HEK293T (cell line): Measurements from ENCODE around the gene TMCC2.

Experiments used
- CTCF ChIA-PET: fragments of 350-600 bp; formaldehyde crosslinking; extraction: SDS; loops from one replicate; lab custom pipeline; 2021; ENCODE audit warnings: antibody characterized with exemption, inconsistent platforms; lab: Yijun Ruan, JAX
- POLR2A ChIA-PET: fragments of 350-600 bp; formaldehyde crosslinking; extraction: SDS; loops from one replicate; lab custom pipeline; 2020; ENCODE audit warnings: antibody characterized with exemption, inconsistent platforms; lab: Yijun Ruan, JAX
- DNase-seq: peaks from one replicate; pipeline ENCODE4 v3.0.0; 2012; ENCODE audit warnings: mixed read lengths; ENCODE audit errors: extremely low spot score
- ARNT ChIP-seq: fragments of 450-650 bp; IDR thresholded peaks from 2 replicates; pipeline ENCODE4 v1.6.1; 2017; ENCODE audit warnings: mild to moderate bottlenecking
- BHLHE40 ChIP-seq: fragments of 450-650 bp; IDR thresholded peaks from 2 replicates; pipeline ENCODE4 v1.6.1; 2016; ENCODE audit warnings: mild to moderate bottlenecking, moderate library complexity, borderline replicate concordance
- CTBP1 ChIP-seq: fragments of 450-650 bp; IDR thresholded peaks from 2 replicates; pipeline ENCODE4 v1.6.1; 2016; ENCODE audit warnings: borderline replicate concordance
- ELF4 ChIP-seq: fragments of 450-650 bp; IDR thresholded peaks from 2 replicates; pipeline ENCODE4 v1.6.1; 2017; ENCODE audit warnings: antibody characterized with exemption
- FOXA1 ChIP-seq: fragments of 450-650 bp; IDR thresholded peaks from 2 replicates; pipeline ENCODE4 v1.6.1; 2016; ENCODE audit warnings: mild to moderate bottlenecking
- FOXK2 ChIP-seq: fragments of 450-650 bp; IDR thresholded peaks from 2 replicates; pipeline ENCODE4 v1.6.1; 2016; ENCODE audit warnings: mild to moderate bottlenecking
- FOXM1 ChIP-seq: fragments of 450-650 bp; IDR thresholded peaks from 2 replicates; pipeline ENCODE4 v1.6.1; 2017; ENCODE audit warnings: mild to moderate bottlenecking, borderline replicate concordance
- HDGF ChIP-seq: fragments of 450-650 bp; IDR thresholded peaks from 2 replicates; pipeline ENCODE4 v1.6.1; 2017; ENCODE audit warnings: antibody characterized with exemption, borderline replicate concordance
- L3MBTL2 ChIP-seq: fragments of 450-650 bp; conservative IDR thresholded peaks from 2 replicates; pipeline ENCODE4 v1.6.1; 2016; ENCODE audit warnings: mild to moderate bottlenecking
- LEF1 ChIP-seq: fragments of 450-650 bp; IDR thresholded peaks from 2 replicates; pipeline ENCODE4 v1.6.1; 2017; ENCODE audit warnings: mild to moderate bottlenecking, borderline replicate concordance
- NFRKB ChIP-seq: fragments of 450-650 bp; IDR thresholded peaks from 2 replicates; pipeline ENCODE4 v1.6.1; 2016; ENCODE audit warnings: mild to moderate bottlenecking, moderate library complexity
- PKNOX1 ChIP-seq: fragments of 450-650 bp; IDR thresholded peaks from 2 replicates; pipeline ENCODE4 v1.6.1; 2016
- SP1 ChIP-seq: fragments of 450-650 bp; IDR thresholded peaks from 2 replicates; pipeline ENCODE4 v1.6.1; 2017
- SUZ12 ChIP-seq: fragments of 450-650 bp; IDR thresholded peaks from 2 replicates; pipeline ENCODE4 v1.6.1; 2016; ENCODE audit warnings: mild to moderate bottlenecking
- TARDBP ChIP-seq: fragments of 450-650 bp; IDR thresholded peaks from 2 replicates; pipeline ENCODE4 v1.6.1; 2016
- ZNF384 ChIP-seq: fragments of 450-650 bp; IDR thresholded peaks from 2 replicates; pipeline ENCODE4 v1.6.1; 2016

TMCC2 gene

GRCh38 chr1:205251576-205251975 lies 23.8 kb downstream of the TMCC2 start:
- TF ChIP-seq HDGF (no peak), FOXA1 (no peak), SUZ12 (no peak), FOXM1 (no peak), SP1 (no peak), L3MBTL2 (no peak), ELF4 (no peak)
- ChIA-PET CTCF (interaction anchor here (0.6 to 2.1 kb wide), 2 partner anchors 12 to 22 kb away, joined by 4 to 8 read pairs; no protein-coding TSS in a partner anchor), POLR2A (interaction anchor here (0.8 to 1.1 kb wide), 2 partner anchors 23 to 130 kb away, joined by 3 to 4 read pairs; partner anchors contain the start of gene RBBP5)
- no peak for DNase-seq

GRCh38 chr1:205255941-205256780 lies 28.4 kb downstream of the TMCC2 start:
- TF ChIP-seq L3MBTL2 (no peak), ZNF384 (no peak), ELF4 (no peak), PKNOX1 (no peak), BHLHE40 (no peak), CTBP1 (no peak), FOXA1 (no peak), TARDBP (no peak), SP1 (no peak), HDGF (no peak), LEF1 (no peak), NFRKB (no peak), FOXK2 (no peak)
- DNase-seq = peak; percentile 90
- POLR2A ChIA-PET = interaction anchor here (2.9 kb wide), 1 partner anchor 28 kb away, joined by 16 read pairs; the partner anchor contains the start of gene TMCC2
- CTCF ChIA-PET = interaction anchor here (0.5 to 4.1 kb wide), 14 partner anchors 10 to 867 kb away, joined by 3 to 34 read pairs (median 6); partner anchors contain the start of gene TMCC2

- DNase-seq = no peak
- POLR2A ChIA-PET = interaction anchor here (2.9 kb wide), 1 partner anchor 29 kb away, joined by 16 read pairs; the partner anchor contains the start of gene TMCC2
- no peak for TF ChIP-seq TARDBP
- TF ChIP-seq ZNF384 = no peak
- TF ChIP-seq ARNT = no peak
- no peak for TF ChIP-seq HDGF
- no peak for TF ChIP-seq SUZ12
- no peak for TF ChIP-seq LEF1
- no peak for TF ChIP-seq CTBP1
- no peak for TF ChIP-seq FOXM1
- TF ChIP-seq NFRKB = no peak
- TF ChIP-seq SP1 = no peak
- CTCF ChIA-PET = interaction anchor here (1.0 to 4.1 kb wide), 10 partner anchors 11 to 281 kb away, joined by 3 to 34 read pairs (median 6); partner anchors contain the start of gene TMCC2
Measured at GRCh38 chr1:205256951-205257625, 29.3 kb downstream of the TMCC2 start.

GRCh38 chr1:205257735-205258134 lies 30.0 kb downstream of the TMCC2 start:
- DNase-seq = no peak
- POLR2A ChIA-PET = interaction anchor here (0.7 kb wide), 1 partner anchor 30 kb away, joined by 3 read pairs; the partner anchor contains the start of gene TMCC2
- CTCF ChIA-PET = interaction anchor here (0.5 kb wide), 1 partner anchor 92 kb away, joined by 4 read pairs; no protein-coding TSS in a partner anchor
- no peak for TF ChIP-seq LEF1
- TF ChIP-seq ARNT = no peak
- TF ChIP-seq L3MBTL2 = no peak
- no peak for TF ChIP-seq HDGF
- no peak for TF ChIP-seq PKNOX1
- no peak for TF ChIP-seq BHLHE40
- TF ChIP-seq NFRKB = no peak
- TF ChIP-seq FOXA1 = no peak
- TF ChIP-seq SUZ12 = no peak
- TF ChIP-seq CTBP1 = no peak
- no peak for TF ChIP-seq ELF4
- TF ChIP-seq FOXM1 = no peak

- DNase-seq = no peak
- POLR2A ChIA-PET = interaction anchor here (0.7 to 1.1 kb wide), 2 partner anchors 30 to 137 kb away, joined by 3 read pairs; partner anchors contain the start of genes RBBP5 and TMCC2
- TF ChIP-seq PKNOX1 (no peak), ZNF384 (no peak), ELF4 (no peak), NFRKB (no peak), SUZ12 (no peak), CTBP1 (no peak), HDGF (no peak), LEF1 (no peak)
- CTCF ChIA-PET = interaction anchor here (0.5 kb wide), 1 partner anchor 91 kb away, joined by 4 read pairs; no protein-coding TSS in a partner anchor
Measured at GRCh38 chr1:205258261-205258691, 30.5 kb downstream of the TMCC2 start.
